SKM-1 (cell line): ENCODE data around the gene ITK.
"Not testable (repeated sequence)": the region's sequence is repeated elsewhere in the genome, so short reads cannot be mapped to it uniquely, and the experiment has no call there.

Source experiments
- DNase-seq: peaks from one replicate; lab custom pipeline; 2025; ENCODE audit not compliant: unreplicated experiment; lab: John Stamatoyannopoulos, UW

Gene ITK

DNA sequence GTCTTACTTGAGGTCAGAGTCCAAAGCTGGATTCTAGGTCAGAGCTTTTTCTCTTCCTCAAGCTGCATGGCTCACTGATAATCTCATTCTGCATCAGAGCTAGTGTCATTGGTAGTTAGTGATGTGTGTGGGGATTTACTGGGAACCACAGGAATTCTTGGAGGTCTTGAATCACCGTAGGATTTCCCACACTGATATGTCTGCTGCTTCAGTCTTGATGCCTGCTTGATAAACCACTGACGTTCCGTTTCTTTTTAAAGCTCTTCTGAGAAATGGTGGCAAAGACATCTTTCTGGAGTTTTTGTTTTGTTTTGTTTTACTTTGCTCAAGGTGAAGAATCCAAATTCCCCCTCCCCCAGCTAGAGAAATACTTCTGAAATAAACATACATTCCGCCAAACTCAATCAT is 13.4 kb upstream of the ITK start:
- DNase-seq, result no peak

DNA sequence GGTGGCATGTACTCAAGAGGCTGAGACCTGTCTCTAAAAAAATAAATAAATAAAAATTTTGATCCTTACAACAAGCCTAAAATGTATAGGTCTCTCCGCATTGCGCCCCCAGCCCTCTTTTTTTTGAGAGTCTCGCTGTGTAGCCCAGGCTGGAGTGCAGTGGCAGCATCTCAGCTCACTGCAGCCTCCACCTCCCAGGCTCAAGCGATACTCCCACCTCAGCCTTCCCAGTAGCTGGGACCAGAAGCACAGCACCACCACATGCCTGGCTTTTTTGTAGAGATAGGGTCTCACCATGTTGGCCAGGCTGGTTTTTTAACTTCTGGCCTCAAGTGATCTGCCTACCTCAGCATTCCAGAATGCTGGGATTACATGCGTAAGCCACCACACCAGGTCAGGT is 12.4 kb upstream of the ITK start:
- DNase-seq, result no peak

GRCh38 chr5:157172403-157172802 is 8.2 kb upstream of the ITK start:
- DNase-seq, result no peak

DNA sequence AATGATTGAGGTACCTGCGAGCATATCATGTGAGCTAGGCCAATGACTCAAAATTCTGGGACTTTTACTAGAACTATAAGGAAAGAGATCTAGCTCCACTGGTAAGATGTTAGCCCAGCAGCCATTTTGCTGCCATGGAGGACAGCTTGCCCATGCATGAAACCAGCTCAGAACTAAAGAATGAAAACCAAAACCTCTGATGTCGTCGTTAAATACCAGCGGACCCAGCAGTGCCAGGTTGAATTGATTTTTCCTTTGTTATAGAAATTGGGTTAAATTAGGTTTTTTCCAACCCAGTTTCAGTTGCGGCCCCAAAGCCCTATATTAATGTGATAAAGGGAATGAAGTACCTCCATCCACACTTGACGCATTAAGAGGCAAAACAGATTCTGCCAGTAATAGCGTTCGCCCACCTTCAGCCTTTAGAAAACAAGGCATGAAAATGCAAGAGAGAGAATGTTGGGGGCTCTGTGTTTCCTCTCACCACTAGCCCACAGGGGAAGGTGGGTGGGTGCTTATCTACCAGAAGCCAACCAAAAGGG is 5.5 kb upstream of the ITK start:
- DNase-seq, result no peak

- no peak for DNase-seq
Observed at GRCh38 chr5:157177953-157178352, 2.7 kb upstream of the ITK start.

DNA sequence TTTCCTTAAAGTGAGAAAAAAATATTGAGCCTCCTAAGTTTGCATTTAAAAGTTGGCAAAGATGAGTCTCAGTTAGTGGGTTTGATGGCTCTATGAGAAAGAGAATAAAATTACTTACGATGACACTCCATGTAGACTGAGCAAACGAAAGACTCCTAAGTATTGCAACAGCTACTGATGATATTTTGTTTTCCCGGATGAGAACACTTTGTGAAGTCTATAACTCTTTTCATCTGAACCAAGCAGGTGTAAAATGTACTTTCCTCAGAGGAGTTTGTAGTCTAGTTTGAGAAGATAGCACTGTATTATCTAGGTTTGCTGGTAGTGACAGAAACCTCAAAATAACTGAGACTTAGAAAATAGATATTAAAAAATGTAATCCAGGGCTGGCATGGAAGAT is 1.7 kb upstream of the ITK start:
- DNase-seq, result no peak

DNA sequence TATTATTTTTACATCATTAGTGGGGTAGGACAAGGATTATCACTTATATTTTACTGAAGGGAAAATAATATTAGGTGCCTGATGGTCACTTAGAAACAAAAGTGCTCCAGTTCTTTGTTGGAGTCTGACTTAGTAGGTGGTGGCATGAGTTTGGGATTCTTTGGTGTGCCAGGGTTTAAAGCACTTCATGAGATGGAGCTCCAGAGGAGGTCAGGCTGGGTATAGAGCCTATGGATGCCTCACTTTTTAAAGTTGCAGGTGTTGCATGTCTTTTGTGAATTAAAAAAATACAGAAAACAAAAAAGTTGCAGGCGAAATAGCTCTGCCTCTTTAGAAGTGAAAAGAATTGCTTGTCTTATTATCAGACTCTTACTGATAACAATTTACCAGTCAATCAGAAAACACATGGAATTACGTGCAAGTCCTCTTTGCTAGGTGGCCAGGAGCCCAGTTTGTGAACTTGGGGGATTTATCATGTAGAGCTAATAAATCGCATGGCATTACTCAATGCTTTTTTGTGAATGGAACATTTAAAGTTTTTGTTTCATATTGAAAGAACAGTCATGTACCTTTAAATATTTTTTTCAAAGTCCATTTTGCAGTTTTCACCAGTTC is 1.6 kb downstream of the ITK start:
- DNase-seq, result no peak

GRCh38 chr5:157184117-157184670 is 3.6 kb downstream of the ITK start:
- no peak for DNase-seq

GRCh38 chr5:157185122-157185521 is 4.5 kb downstream of the ITK start:
- DNase-seq, result not testable (repeated sequence)

DNA sequence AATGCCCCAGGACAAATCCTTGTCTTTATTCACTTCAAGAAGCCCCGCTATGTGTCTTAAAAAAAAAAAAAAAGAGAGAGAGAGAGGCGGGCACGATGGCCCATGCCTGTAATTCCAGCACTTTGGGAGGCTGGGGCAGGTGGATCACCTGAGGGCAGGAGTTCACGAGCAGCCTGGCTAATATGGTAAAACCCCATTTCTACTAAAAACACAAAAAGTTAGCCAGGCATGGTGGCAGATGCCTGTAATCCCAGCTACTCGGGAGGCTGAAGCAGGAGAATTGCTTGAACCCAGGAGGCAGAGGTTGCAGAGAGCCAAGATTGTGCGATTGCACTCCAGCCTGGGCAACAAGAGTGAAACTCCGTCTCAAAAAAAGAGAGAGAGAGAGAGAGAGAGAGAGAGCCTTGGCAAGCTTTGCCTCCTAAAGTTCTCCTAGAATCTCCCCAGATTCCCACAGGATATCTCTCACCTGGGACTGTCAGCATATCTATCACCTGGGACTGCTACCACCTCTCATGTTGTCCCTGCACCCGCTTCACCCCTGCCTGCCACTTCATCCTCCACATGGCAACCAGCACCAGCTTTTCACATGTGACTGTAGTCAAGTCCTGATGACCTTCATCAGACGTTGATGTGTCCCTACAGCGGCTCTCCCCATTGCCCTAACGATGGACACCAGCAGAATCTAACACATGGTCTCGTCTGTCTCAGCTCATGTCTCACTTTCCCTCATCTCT is 5.8 kb downstream of the ITK start:
- DNase-seq, result no peak

- no peak for DNase-seq
Observed at GRCh38 chr5:157187046-157187754, 6.6 kb downstream of the ITK start.

DNA sequence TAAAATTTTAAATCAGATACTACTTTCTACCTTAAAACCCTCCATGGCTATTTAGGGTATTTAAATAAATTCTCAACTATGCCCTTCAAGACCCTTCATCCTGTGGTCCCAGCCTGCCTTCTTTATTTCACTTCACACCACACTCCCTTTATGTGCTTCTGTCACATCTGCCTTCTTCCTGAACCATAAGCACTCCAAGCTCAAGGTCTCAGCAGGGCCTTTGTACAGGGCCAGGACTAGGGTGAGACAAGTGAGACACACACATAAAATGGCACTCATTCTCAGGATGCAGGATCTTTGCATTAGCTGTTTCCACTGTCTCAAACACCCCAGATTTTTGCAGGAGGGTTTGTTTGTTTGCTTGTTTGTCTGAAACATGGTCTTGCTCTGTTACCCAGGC is 7.6 kb downstream of the ITK start:
- no peak for DNase-seq

DNA sequence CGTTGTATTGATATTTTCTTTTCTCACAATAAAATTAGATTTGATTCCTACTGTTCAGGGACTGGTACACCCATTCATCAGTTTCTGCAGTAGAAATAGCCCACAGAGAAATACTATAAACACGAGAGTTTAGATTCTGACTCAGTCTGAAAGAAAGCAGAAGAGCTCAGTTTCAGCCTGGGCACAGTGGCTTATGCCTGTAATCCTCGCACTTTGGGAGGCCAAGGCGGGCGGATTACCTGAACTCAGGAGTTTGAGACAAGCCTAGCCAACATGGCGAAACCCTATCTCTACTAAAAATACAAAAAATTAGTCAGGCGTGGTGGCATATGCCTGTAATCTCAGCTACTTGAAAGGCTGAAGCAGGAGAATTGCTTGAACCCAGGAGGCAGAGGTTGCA is 8.6 kb downstream of the ITK start:
- no peak for DNase-seq

- DNase-seq, result no peak
Observed at GRCh38 chr5:157193699-157194424, 13.2 kb downstream of the ITK start.

GRCh38 chr5:157196045-157196444 is 15.4 kb downstream of the ITK start:
- no peak for DNase-seq

DNA sequence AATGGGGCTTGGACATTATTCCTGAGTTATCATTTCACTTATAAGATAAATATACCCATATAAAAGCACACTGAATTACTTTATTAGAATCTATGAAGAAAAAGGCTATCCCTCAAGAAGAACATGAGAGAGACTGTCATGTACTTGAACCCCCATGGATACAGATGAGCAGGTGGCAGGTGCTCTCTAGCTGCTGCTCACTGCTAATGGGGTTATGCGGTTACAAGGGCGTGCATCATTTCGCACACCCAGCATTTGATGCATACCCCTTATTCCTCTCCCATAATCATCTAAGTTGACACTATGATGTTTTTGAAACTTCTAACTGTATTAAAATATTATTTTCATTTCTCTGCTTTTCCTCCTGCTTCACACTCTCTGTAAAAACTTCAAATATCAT is 16.4 kb downstream of the ITK start:
- no peak for DNase-seq

DNA sequence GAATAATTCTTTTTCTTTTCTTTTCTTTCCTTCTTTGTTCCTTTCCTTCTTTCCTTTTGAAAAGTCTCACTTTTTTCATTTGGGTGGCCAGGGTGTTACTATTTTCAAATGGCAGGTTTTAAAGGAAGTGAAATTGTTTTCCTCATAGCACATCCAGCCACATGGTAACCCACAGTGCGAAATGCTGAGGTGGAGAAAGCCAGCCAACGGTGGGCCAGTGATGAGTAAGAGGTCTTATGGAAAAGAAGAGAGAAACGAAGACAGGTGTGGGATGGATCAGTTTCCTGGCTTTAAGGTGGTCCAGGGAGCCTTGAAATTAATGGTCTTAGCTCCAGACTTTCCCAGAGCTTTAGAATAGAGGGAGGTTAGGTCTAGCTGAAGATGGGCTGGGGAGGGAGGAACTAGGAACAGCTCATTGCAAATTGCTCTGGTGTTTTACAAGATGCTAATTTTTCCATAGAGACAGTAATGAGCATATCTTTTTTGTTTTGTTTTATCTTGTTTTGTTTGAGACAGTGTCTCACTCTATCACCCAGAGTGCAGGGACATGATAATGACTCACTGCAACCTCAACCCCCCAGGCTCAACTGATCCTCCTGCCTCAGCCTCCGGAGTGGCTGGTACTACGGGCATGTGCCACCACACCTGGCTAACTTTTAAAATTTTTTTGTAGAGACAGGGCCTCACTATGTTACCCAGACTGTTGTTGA is 17.8 kb downstream of the ITK start:
- no peak for DNase-seq

GRCh38 chr5:157201857-157202256 is 21.2 kb downstream of the ITK start:
- no peak for DNase-seq

DNA sequence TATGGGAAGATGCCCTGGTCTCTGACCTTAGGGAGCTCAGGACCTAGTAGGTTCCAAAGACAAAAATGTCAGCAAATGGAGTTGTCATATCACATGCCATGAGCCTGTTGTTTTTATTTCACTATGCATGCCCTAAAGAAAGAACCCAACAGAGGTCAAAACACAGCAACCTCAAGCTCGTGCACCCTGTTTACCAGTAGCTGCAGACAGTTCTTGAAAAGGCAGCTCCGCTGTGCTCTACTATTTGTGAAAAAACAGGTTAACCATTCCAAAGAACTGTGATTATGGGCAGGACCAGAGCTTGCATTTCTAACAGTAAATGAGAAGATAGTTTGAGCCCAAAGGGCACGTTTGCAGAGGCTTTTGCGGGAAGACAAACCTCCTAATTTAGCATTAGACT is 22.8 kb downstream of the ITK start:
- DNase-seq, result no peak

DNA sequence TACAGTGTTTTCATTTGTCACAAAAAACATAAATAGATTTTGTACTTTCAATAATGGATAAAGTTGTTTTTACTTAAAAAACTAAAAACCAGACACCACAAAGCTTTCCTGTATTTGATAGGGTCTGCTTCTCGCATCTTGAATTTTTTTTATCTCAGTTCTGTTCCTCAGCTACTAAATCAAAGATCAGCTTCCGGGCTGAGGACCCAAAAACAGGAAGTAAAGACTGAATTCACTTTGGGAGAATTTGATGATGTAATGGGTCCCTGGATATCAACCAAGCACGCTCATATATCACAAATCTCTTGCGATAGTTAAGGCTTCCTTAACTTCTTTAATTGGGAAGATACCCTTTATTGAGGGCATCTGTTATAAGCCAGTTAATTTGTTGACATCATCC is 24.1 kb downstream of the ITK start:
- peak; percentile 34 for DNase-seq
